Colon (tissue), 2 donors: Measurements from ENCODE around the gene NEURL4.

Experiments used
- FAIRE-seq: peaks from 2 replicates; lab custom pipeline; 2012; peaks lifted over from hg19 to GRCh38; lab: Jason Lieb, UNC
- donor health status: control.
- donor health status: control.

Gene NEURL4

GRCh38 chr17:7279448-7279847 lies 49.7 kb downstream of the NEURL4 start:
- no peak for FAIRE-seq

GRCh38 chr17:7266784-7267183 lies 62.4 kb downstream of the NEURL4 start:
- FAIRE-seq, result no peak
